Measurements from ENCODE around the gene POLR2M. TPM values are rescaled to one million over a fixed set of nuclear protein-coding genes. Genes with fewer than 3 reads are reported as not detected.
A peak's percentile ranks its signal among the peaks of the same experiment; 100 is the strongest.

POLR2M gene
- total RNA-seq, 5 donors from 2014 or later (not counting 1 experiment from before 2014, with no cell fraction given): 85.7 to 98.0 (median 91.4) TPM

DNA sequence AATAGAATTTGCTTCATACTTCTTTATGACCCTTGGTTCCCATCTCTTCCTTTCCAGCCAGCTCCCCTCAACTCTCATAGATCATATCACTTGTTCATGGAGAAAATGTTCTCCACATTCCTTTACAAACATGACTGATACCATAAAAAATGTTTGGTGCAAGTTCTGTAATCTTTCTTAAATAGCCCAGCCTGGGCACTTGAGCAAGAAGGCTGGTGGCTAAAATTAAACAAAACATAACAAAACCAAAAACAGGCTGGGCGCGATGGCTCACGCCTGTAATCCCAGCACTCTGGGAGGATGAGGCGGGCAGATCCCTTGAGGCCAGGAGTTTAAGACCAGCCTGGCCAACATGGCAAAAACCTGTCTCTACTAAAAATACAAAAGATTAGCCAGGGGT, 8.9 kb upstream of the POLR2M start:
- no peaks in the 10 kb centered on the region for H3K4me1 ChIP-seq (ENCODE audit: control insufficient read depth in 1 of 2, extremely low read depth in 1 of 2, insufficient read depth in 2 of 2, low read length in 2 of 2)
- no peaks in the 10 kb centered on the region for H3K9me3 Mint-ChIP-seq
- peaks cover 5 to 7% (median 6%) of the 10 kb centered on the region in 3 donors for H3K4me1 Mint-ChIP-seq
- no CpG with 5 or more reads among the region's 4 CpGs for WGBS (ENCODE audit: insufficient coverage)
- no peaks in the 10 kb centered on the region for H3K36me3 Mint-ChIP-seq
- DNase-seq: no peak
- no peak overlapping the region for H3K27ac Mint-ChIP-seq
- H3K27ac ChIP-seq (ENCODE audit: low read length): no peak overlapping the region
- H3K36me3 ChIP-seq (ENCODE audit: control insufficient read depth in 2 of 2, extremely low read depth in 1 of 2, insufficient read depth in 1 of 2, low read length in 1 of 2): no peaks in the 10 kb centered on the region
- H3K27me3 Mint-ChIP-seq: peaks cover 7 to 16% of the 10 kb centered on the region in 2 donors
- ATAC-seq (replicated peaks in 1 of 4): no peak
- ChIA-PET POLR2A (interaction anchor here (0.5 to 1.1 kb wide), 2 partner anchors 10 to 15 kb away, joined by 3 read pairs; no protein-coding TSS in a partner anchor), CTCF (no interaction called here)
- H3K4me3 ChIP-seq (ENCODE audit: control insufficient read depth in 1 of 2, extremely low read depth in 1 of 2, low read length in 1 of 2): no peak overlapping the region
- no peak overlapping the region for H3K4me3 Mint-ChIP-seq
- H3K9me3 ChIP-seq: no peaks in the 10 kb centered on the region
- H3K27me3 ChIP-seq (replicated peaks in 1 of 2; ENCODE audit: control insufficient read depth in 2 of 2, extremely low read depth in 1 of 2, insufficient read depth in 2 of 2, low read length in 1 of 2): peaks cover 0 to 12% of the 10 kb centered on the region in 2 experiments

DNA sequence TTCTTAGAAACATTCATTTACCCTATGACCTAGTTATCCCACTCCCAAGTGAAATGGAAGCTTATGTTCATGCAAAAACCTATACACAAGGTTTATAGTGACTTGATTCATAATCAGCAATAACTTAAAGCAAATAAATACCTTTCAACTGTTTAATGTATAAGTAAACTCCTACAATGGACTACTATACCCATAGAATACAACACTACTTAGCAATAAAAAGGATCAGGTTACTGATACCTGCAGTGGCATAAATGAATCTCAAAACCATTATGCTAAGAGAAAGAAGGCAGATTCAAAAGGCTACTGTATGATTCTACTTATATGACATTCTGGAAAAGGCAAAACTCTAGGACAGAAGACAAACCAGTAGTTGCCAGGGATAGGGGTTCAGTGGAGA, 8.3 kb upstream of the POLR2M start:
- Mint-ChIP-seq H3K27ac (no peak overlapping the region), H3K27me3 (peaks cover 7 to 16% of the 10 kb centered on the region in 2 donors), H3K4me3 (no peak overlapping the region), H3K4me1 (peaks cover 12 to 13% (median 13%) of the 10 kb centered on the region in 3 donors), H3K36me3 (no peaks in the 10 kb centered on the region), H3K9me3 (no peaks in the 10 kb centered on the region)
- peaks cover 0 to 12% of the 10 kb centered on the region in 2 experiments for H3K27me3 ChIP-seq (replicated peaks in 1 of 2; ENCODE audit: control insufficient read depth in 2 of 2, extremely low read depth in 1 of 2, insufficient read depth in 2 of 2, low read length in 1 of 2)
- no peaks in the 10 kb centered on the region for H3K36me3 ChIP-seq (ENCODE audit: control insufficient read depth in 2 of 2, extremely low read depth in 1 of 2, insufficient read depth in 1 of 2, low read length in 1 of 2)
- no peak for DNase-seq
- H3K4me3 ChIP-seq (ENCODE audit: control insufficient read depth in 1 of 2, extremely low read depth in 1 of 2, low read length in 1 of 2): no peak overlapping the region
- no peak overlapping the region for H3K27ac ChIP-seq (ENCODE audit: low read length)
- H3K9me3 ChIP-seq: no peaks in the 10 kb centered on the region
- no peak for ATAC-seq (replicated peaks in 1 of 4)
- peaks cover 0 to 6% of the 10 kb centered on the region in 2 experiments for H3K4me1 ChIP-seq (ENCODE audit: control insufficient read depth in 1 of 2, extremely low read depth in 1 of 2, insufficient read depth in 2 of 2, low read length in 2 of 2)
- CTCF ChIA-PET: no interaction called here
- POLR2A ChIA-PET: no interaction called here

DNA sequence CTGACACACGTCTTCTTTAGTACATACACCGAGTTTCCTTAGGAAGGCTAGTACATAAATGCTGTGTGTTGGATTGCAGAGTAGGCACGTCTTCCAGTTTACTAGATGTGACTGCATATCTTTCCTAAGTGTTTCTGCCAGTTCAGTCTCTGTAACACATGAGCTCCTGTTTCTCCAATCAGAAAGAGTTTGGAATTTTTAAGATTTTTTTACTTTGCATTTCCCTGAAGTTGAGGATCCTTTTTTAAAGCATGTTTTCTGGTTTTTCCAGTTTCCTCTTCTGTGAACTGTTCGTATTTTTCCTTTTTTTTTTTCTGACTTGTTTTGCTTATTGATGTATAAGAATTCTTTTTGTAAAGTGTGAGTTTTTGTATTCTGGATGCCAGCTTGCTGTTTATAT, 7.5 kb upstream of the POLR2M start:
- DNase-seq (no peak), ATAC-seq (replicated peaks in 1 of 4) (no peak)
- CTCF ChIA-PET: interaction anchor here in 1 of 2 donors (0.6 to 0.8 kb wide), 2 partner anchors 139 to 197 kb away, joined by 3 to 5 read pairs; no protein-coding TSS in a partner anchor
- POLR2A ChIA-PET: no interaction called here
- no peak overlapping the region for H3K27ac ChIP-seq (ENCODE audit: low read length)
- Mint-ChIP-seq H3K4me3 (no peak overlapping the region), H3K27me3 (peaks cover 7 to 16% of the 10 kb centered on the region in 2 donors), H3K27ac (no peak overlapping the region), H3K4me1 (peaks cover 19 to 21% (median 20%) of the 10 kb centered on the region in 3 donors), H3K9me3 (no peaks in the 10 kb centered on the region), H3K36me3 (no peaks in the 10 kb centered on the region)
- H3K36me3 ChIP-seq (ENCODE audit: control insufficient read depth in 2 of 2, extremely low read depth in 1 of 2, insufficient read depth in 1 of 2, low read length in 1 of 2): no peaks in the 10 kb centered on the region
- no peaks in the 10 kb centered on the region for H3K9me3 ChIP-seq
- peaks cover 0 to 13% of the 10 kb centered on the region in 2 experiments for H3K4me1 ChIP-seq (ENCODE audit: control insufficient read depth in 1 of 2, extremely low read depth in 1 of 2, insufficient read depth in 2 of 2, low read length in 2 of 2)
- H3K4me3 ChIP-seq (ENCODE audit: control insufficient read depth in 1 of 2, extremely low read depth in 1 of 2, low read length in 1 of 2): no peak overlapping the region
- 100% methylated on average over 1 of the region's 4 CpGs for WGBS (ENCODE audit: insufficient coverage)
- peaks cover 0 to 12% of the 10 kb centered on the region in 2 experiments for H3K27me3 ChIP-seq (replicated peaks in 1 of 2; ENCODE audit: control insufficient read depth in 2 of 2, extremely low read depth in 1 of 2, insufficient read depth in 2 of 2, low read length in 1 of 2)

DNA sequence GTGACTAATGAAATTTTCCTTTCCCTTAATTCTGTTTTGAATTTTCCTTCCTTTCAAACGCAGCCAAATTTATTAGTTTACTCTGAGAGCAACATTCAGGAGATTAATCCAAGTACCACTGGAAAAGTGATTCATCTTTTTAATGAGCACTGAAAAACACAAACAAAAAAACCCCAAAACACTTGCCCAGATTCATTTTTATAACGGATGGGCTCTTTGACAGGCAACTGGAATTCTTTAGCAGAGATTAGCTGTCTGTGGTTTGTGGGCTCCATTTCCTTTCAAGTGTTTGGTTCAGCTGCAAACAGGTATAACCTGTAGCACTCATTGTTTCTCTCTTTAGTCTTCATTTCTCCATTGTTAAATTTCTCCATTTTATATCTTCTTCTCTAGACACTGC, 3.1 kb upstream of the POLR2M start:
- peaks cover 0 to 8% of the 10 kb centered on the region in 2 experiments for H3K27me3 ChIP-seq (replicated peaks in 1 of 2; ENCODE audit: control insufficient read depth in 2 of 2, extremely low read depth in 1 of 2, insufficient read depth in 2 of 2, low read length in 1 of 2)
- H3K36me3 ChIP-seq (ENCODE audit: control insufficient read depth in 2 of 2, extremely low read depth in 1 of 2, insufficient read depth in 1 of 2, low read length in 1 of 2): no peaks in the 10 kb centered on the region
- peaks cover 12 to 31% of the 10 kb centered on the region in 2 experiments for H3K4me1 ChIP-seq (ENCODE audit: control insufficient read depth in 1 of 2, extremely low read depth in 1 of 2, insufficient read depth in 2 of 2, low read length in 2 of 2)
- Mint-ChIP-seq H3K4me1 (peaks cover 52 to 57% (median 56%) of the 10 kb centered on the region in 3 donors), H3K36me3 (no peaks in the 10 kb centered on the region), H3K27me3 (peaks cover 4 to 14% of the 10 kb centered on the region in 2 donors), H3K9me3 (no peaks in the 10 kb centered on the region), H3K4me3 (peak overlapping the region in 2 of 3 donors; percentile 44 to 61), H3K27ac (peak overlapping the region; percentile 66 to 86)
- H3K9me3 ChIP-seq: no peaks in the 10 kb centered on the region
- no CpG with 5 or more reads among the region's 2 CpGs for WGBS (ENCODE audit: insufficient coverage)
- POLR2A ChIA-PET: no interaction called here
- peak overlapping the region in 1 of 2 donors; percentile 27 for H3K4me3 ChIP-seq (ENCODE audit: control insufficient read depth in 1 of 2, extremely low read depth in 1 of 2, low read length in 1 of 2)
- ATAC-seq (replicated peaks in 1 of 4) (peak in 3 of 4 experiments; percentile 41 to 53 (median 49)), DNase-seq (peak in 17 of 35 experiments; percentile 5 to 63 (median 16))
- no peak overlapping the region for H3K27ac ChIP-seq (ENCODE audit: low read length)
- CTCF ChIA-PET: interaction anchor here in 1 of 2 donors (1.0 kb wide), 1 partner anchor 29 kb away, joined by 3 read pairs; no protein-coding TSS in a partner anchor

DNA sequence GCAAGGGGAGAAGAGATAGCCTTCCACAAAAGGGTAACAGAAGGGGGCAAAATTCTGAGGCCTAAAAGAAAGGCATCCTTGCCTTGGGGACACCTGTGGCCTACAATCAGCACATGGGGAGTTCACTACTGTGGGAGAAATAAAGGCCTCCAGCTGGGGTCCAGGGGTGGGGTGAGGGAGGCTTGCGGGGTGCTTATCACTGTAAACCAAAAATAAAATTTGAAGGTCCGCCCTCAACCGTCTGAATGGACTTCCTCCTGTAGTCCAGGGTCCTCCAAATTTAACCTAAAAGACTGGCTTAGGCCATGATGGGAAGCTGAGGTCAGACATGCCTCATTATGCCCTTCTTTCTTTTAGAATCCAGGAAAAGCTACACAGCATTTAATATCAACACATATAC, 2.1 kb upstream of the POLR2M start:
- 92% methylated on average over 2 of the region's 3 CpGs for WGBS (ENCODE audit: insufficient coverage)
- no peaks in the 10 kb centered on the region for H3K9me3 ChIP-seq
- H3K4me1 ChIP-seq (ENCODE audit: control insufficient read depth in 1 of 2, extremely low read depth in 1 of 2, insufficient read depth in 2 of 2, low read length in 2 of 2): peaks cover 19 to 32% of the 10 kb centered on the region in 2 experiments
- DNase-seq (no peak), ATAC-seq (replicated peaks in 1 of 4) (no peak)
- H3K27ac Mint-ChIP-seq: peak overlapping the region; percentile 77 to 86
- ChIA-PET CTCF (interaction anchor here in 1 of 2 donors (0.5 kb wide), 1 partner anchor 41 kb away, joined by 4 read pairs; no protein-coding TSS in a partner anchor), POLR2A (interaction anchor here in 1 of 2 donors (0.7 kb wide), 1 partner anchor 929 kb away, joined by 4 read pairs; no protein-coding TSS in a partner anchor)
- H3K4me3 ChIP-seq (ENCODE audit: control insufficient read depth in 1 of 2, extremely low read depth in 1 of 2, low read length in 1 of 2): no peak overlapping the region
- no peak overlapping the region for H3K27ac ChIP-seq (ENCODE audit: low read length)
- peaks cover 63 to 68% (median 66%) of the 10 kb centered on the region in 3 donors for H3K4me1 Mint-ChIP-seq
- H3K4me3 Mint-ChIP-seq: peak overlapping the region; percentile 25 to 61 (median 28)
- no peaks in the 10 kb centered on the region for H3K9me3 Mint-ChIP-seq
- peaks cover 0 to 8% of the 10 kb centered on the region in 2 experiments for H3K27me3 ChIP-seq (replicated peaks in 1 of 2; ENCODE audit: control insufficient read depth in 2 of 2, extremely low read depth in 1 of 2, insufficient read depth in 2 of 2, low read length in 1 of 2)
- H3K27me3 Mint-ChIP-seq: peaks cover 4 to 9% of the 10 kb centered on the region in 2 donors
- H3K36me3 Mint-ChIP-seq: peaks cover 7% of the 10 kb centered on the region
- H3K36me3 ChIP-seq (ENCODE audit: control insufficient read depth in 2 of 2, extremely low read depth in 1 of 2, insufficient read depth in 1 of 2, low read length in 1 of 2): peaks cover 0 to 5% of the 10 kb centered on the region in 2 donors

DNA sequence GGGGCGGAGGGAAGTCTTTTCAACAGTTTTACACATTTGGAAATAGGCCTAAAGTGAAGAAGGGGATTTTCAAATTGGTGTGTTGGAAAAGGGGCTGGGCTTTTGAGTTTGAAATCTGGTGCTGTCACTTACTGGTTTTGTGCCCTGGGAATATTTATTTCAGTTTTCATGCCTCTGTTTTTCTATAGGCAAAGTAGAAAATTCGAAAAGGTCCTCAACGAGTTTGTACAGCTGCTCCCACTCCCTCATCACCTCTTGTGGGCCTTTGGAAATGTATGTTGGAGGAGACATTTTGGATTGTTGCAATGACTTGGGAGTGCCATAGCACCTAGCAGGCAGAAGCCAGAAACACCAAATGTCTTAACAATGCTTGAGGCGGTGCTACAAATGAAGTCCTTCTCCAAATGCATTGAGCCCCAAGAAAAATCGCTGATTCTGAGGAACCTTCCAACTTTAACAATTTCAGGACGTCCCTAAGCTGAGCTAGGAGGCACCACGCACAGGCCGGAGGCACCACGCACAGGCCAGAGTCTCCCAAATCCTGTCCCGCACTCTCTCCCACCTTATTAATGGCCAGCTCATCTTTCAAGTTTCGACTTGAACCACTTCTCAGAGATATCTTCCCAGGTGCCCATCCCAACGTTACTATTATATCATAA, 639 bp upstream of the POLR2M start:
- Mint-ChIP-seq H3K4me1 (peaks cover 76 to 80% (median 79%) of the 10 kb centered on the region in 3 donors), H3K36me3 (peaks cover 18% of the 10 kb centered on the region), H3K9me3 (no peaks in the 10 kb centered on the region), H3K27me3 (peaks cover 0 to 2% of the 10 kb centered on the region in 2 donors), H3K4me3 (peak overlapping the region; percentile 78 to 90 (median 83)), H3K27ac (peak overlapping the region; percentile 87 to 92)
- H3K4me1 ChIP-seq (ENCODE audit: control insufficient read depth in 1 of 2, extremely low read depth in 1 of 2, insufficient read depth in 2 of 2, low read length in 2 of 2): peaks cover 19 to 37% of the 10 kb centered on the region in 2 experiments
- peak overlapping the region; percentile 98 for H3K27ac ChIP-seq (ENCODE audit: low read length)
- H3K9me3 ChIP-seq: no peaks in the 10 kb centered on the region
- peak in 1 of 35 experiments; percentile 1 for DNase-seq
- H3K36me3 ChIP-seq (ENCODE audit: control insufficient read depth in 2 of 2, extremely low read depth in 1 of 2, insufficient read depth in 1 of 2, low read length in 1 of 2): peaks cover 0 to 19% of the 10 kb centered on the region in 2 donors
- CTCF ChIA-PET: interaction anchor here (0.6 to 1.7 kb wide), 4 partner anchors 11 to 1560 kb away, joined by 3 to 7 read pairs (median 3); partner anchors contain the start of gene TCF12 (in 1 of the 2)
- peak overlapping the region; percentile 84 to 99 for H3K4me3 ChIP-seq (ENCODE audit: control insufficient read depth in 1 of 2, extremely low read depth in 1 of 2, low read length in 1 of 2)
- H3K27me3 ChIP-seq (replicated peaks in 1 of 2; ENCODE audit: control insufficient read depth in 2 of 2, extremely low read depth in 1 of 2, insufficient read depth in 2 of 2, low read length in 1 of 2): no peaks in the 10 kb centered on the region
- POLR2A ChIA-PET: interaction anchor here in 1 of 2 donors (0.5 kb wide), 1 partner anchor 32 kb away, joined by 3 read pairs; no protein-coding TSS in a partner anchor
- 88% methylated on average over 8 of the region's 12 CpGs for WGBS (ENCODE audit: insufficient coverage)
- peak in 1 of 4 experiments; percentile 1 for ATAC-seq (replicated peaks in 1 of 4)
